Cardiac muscle cell (in vitro differentiated cells and primary cell): ENCODE measurements around the gene INO80. TPM values are rescaled to one million over a fixed set of nuclear protein-coding genes. Genes with fewer than 3 reads are reported as not detected.

Experiments
- DNase-seq, 2 donors: peaks; one replicate each; pipeline versions ENCODE4 v3.0.0 to v3.0.0-alpha.2; 2010 to 2017; ENCODE audit warnings: low read depth in 1 of 2, low spot score in 1 of 2
- H3K27ac ChIP-seq: fragments of 200-600 bp; sonication (generic); 2 replicates; pipeline ENCODE4 v1.5.1; 2016
- H3K27me3 ChIP-seq: fragments of 200-600 bp; sonication (generic); 2 replicates; pipeline ENCODE4 v1.6.0; 2016; ENCODE audit warnings: control low read depth
- H3K36me3 ChIP-seq: fragments of 200-600 bp; sonication (generic); 2 replicates; pipeline ENCODE4 v1.5.1; 2016; ENCODE audit warnings: control low read depth
- H3K4me1 ChIP-seq: fragments of 200-600 bp; sonication (generic); 2 replicates; pipeline ENCODE4 v1.8.1; 2017; ENCODE audit warnings: low read depth, mild to moderate bottlenecking, mixed run types
- H3K4me3 ChIP-seq: fragments of 200-600 bp; sonication (generic); 2 replicates; pipeline ENCODE4 v1.5.1; 2016; ENCODE audit warnings: mild to moderate bottlenecking
- H3K9me3 ChIP-seq: fragments of 200-600 bp; sonication (generic); 2 replicates; pipeline ENCODE4 v1.5.1; 2017; ENCODE audit warnings: low read depth, mild to moderate bottlenecking, control low read depth
- polyA plus RNA-seq: library from polyadenylated mRNA; unstranded; fragments of >200 nt; fragmentation: Nextera tagmentation; extraction: Ambion mirVana; gene quantifications from 2 replicates; pipeline ENCODE4 v1.2.1, GENCODE V29; 2016
- total RNA-seq: library from RNA; depleted of rRNA; stranded (reverse); fragments of >200 nt; gene quantifications from 2 replicates; pipeline ENCODE4 v1.2.3, GENCODE V29; 2016
- TF ChIP-seq, protein P1 (sequence below): IDR thresholded peaks from 2 replicates; pipeline ENCODE4 v1.5.1; 2012; ENCODE audit warnings: low read depth, mild to moderate bottlenecking, low read length

The INO80 gene, protein sequence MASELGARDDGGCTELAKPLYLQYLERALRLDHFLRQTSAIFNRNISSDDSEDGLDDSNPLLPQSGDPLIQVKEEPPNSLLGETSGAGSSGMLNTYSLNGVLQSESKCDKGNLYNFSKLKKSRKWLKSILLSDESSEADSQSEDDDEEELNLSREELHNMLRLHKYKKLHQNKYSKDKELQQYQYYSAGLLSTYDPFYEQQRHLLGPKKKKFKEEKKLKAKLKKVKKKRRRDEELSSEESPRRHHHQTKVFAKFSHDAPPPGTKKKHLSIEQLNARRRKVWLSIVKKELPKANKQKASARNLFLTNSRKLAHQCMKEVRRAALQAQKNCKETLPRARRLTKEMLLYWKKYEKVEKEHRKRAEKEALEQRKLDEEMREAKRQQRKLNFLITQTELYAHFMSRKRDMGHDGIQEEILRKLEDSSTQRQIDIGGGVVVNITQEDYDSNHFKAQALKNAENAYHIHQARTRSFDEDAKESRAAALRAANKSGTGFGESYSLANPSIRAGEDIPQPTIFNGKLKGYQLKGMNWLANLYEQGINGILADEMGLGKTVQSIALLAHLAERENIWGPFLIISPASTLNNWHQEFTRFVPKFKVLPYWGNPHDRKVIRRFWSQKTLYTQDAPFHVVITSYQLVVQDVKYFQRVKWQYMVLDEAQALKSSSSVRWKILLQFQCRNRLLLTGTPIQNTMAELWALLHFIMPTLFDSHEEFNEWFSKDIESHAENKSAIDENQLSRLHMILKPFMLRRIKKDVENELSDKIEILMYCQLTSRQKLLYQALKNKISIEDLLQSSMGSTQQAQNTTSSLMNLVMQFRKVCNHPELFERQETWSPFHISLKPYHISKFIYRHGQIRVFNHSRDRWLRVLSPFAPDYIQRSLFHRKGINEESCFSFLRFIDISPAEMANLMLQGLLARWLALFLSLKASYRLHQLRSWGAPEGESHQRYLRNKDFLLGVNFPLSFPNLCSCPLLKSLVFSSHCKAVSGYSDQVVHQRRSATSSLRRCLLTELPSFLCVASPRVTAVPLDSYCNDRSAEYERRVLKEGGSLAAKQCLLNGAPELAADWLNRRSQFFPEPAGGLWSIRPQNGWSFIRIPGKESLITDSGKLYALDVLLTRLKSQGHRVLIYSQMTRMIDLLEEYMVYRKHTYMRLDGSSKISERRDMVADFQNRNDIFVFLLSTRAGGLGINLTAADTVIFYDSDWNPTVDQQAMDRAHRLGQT (N-terminal part only)
- total RNA-seq: 14.0 and 18.5 TPM in 2 replicates
- 6.0 and 6.5 TPM in 2 replicates for polyA plus RNA-seq

DNA sequence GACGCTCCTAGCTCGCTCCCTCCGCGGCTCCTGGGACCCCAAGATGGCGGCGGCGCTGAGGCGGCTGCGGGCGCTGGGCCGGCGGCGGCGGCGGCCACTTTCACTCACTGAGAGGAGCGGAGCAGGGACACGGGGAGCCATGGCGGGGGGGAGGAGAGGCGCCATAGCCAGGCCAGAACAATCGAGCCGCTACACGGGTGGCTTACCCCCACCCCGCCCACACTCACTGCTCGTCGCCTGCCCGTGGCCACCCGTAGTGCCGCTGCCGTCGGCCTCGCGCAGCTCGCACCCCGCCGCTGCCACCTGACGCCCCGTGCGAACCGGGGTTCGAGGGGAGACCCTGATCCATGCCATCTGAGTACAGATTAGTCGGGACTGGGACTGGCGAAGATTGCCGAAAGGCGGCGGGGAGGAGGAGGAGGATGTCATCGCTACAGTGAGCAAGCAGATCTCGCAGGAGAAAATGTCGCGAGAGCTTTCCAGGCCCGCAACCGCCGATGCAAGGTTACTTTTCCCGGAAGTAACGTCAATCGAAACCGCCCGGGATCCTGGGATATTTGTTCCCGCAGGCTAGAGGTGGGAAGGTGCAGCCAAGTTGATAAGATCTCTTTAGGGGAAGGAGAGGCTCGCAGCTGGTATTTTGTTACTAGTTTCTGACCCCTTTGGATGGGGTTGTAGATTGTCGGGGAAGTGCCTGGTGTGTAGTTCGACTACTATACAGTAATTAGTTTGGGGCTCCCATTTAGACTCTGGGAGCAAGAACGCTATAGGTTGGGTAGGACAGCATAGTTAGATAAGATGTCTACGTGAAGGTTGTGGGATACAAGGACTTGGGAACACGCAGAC is at the start of gene INO80:
INO80 (minus strand) TSS at position 165 of the 846 bp plus-strand sequence. CDS start 19,970 bp downstream, outside the sequence.
- Histone ChIP-seq H3K27ac (peak within 1 kb of the TSS; percentile 100), H3K4me3 (peak within 1 kb of the TSS; percentile 81), H3K27me3 (no peaks in the 10 kb centered on the region), H3K36me3 (no peaks in the 10 kb centered on the region), H3K9me3 (no peaks in the 10 kb centered on the region), H3K4me1 (peaks cover 6% of the 10 kb centered on the region)
- TF ChIP-seq, protein P1, sequence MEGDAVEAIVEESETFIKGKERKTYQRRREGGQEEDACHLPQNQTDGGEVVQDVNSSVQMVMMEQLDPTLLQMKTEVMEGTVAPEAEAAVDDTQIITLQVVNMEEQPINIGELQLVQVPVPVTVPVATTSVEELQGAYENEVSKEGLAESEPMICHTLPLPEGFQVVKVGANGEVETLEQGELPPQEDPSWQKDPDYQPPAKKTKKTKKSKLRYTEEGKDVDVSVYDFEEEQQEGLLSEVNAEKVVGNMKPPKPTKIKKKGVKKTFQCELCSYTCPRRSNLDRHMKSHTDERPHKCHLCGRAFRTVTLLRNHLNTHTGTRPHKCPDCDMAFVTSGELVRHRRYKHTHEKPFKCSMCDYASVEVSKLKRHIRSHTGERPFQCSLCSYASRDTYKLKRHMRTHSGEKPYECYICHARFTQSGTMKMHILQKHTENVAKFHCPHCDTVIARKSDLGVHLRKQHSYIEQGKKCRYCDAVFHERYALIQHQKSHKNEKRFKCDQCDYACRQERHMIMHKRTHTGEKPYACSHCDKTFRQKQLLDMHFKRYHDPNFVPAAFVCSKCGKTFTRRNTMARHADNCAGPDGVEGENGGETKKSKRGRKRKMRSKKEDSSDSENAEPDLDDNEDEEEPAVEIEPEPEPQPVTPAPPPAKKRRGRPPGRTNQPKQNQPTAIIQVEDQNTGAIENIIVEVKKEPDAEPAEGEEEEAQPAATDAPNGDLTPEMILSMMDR: no peak
- peak; percentile 99 for DNase-seq

DNA sequence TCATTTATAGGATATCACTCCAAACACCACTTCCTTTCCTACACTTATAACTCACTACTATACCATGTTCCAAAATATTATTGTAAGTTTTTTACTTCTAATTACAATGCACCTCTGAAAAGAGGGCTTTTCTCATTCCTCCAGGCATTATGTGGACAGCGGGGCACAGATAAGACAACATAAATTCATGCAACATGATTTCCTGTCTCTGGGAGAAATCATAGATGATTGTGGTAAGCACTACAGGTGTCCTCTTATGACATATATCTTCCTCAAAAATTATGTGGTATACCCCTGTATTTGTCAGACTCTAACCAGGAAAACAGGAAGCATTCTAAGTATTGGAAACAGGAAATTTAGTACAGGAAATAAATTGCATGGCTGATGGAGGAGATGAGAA is 45.7 kb upstream of the INO80 start:
- H3K27me3 ChIP-seq: no peaks in the 10 kb centered on the region
- no peaks in the 10 kb centered on the region for H3K9me3 ChIP-seq
- H3K36me3 ChIP-seq: no peaks in the 10 kb centered on the region
- peak in 1 of 2 donors; percentile 6 for DNase-seq
- H3K4me1 ChIP-seq: no peaks in the 10 kb centered on the region
- TF ChIP-seq, protein P1: no peak
- H3K4me3 ChIP-seq: no peak overlapping the region
- H3K27ac ChIP-seq: no peak overlapping the region

DNA sequence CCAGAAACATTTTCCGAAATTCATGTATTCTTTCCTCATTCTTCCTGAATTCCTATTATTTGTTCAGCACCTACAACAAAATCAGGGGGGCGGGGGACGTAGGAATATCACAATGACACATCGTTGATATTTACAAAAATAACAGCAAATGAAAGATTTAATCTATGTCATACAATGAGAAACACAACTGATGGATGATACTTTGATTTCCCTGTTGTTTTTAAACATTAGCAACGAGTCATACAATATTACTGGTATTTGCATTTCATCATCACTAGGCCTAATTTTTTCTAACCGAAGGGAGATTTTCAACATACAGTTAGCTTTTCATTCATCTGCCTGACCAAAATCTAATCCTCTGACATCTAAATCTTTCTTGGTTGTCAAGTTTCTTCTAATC is 45.3 kb upstream of the INO80 start:
- Histone ChIP-seq H3K27ac (no peak overlapping the region), H3K36me3 (no peaks in the 10 kb centered on the region), H3K27me3 (no peaks in the 10 kb centered on the region), H3K4me3 (no peak overlapping the region), H3K9me3 (no peaks in the 10 kb centered on the region), H3K4me1 (no peaks in the 10 kb centered on the region)
- peak in 1 of 2 donors; percentile 17 for DNase-seq
- TF ChIP-seq, protein P1: no peak

DNA sequence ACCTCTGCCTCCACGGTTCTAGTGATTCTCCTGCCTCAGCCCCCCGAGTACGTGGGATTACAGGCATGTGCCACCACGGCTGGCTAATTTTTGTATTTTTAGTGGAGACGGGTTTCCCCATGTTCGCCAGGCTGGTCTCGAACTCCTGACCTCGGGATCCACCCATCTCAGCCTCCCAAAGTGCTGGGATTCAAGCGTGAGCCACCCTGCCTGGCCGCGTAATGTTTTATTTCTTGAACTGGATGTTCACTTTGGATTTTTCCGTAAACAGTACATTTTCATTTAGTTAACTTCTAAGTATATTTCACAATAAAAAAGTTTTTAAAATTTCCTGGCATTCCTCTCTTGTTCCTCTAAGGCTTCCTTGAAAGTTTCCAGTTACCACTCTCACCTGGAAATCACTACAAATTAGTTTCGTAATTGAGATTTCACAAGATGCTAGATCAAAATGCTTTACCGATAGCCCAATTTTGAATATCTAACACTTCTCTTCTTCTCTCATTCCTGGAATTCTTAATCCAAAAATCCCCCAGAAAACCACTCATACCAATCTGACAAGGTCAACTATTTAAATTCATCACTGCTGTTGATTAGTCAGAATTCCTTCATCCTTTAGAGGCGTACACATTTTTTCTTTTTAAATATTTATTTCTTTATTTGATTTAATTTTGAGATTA is 44.7 kb upstream of the INO80 start:
- Histone ChIP-seq H3K27ac (no peak overlapping the region), H3K4me1 (no peaks in the 10 kb centered on the region), H3K36me3 (no peaks in the 10 kb centered on the region), H3K27me3 (no peaks in the 10 kb centered on the region), H3K4me3 (no peak overlapping the region), H3K9me3 (no peaks in the 10 kb centered on the region)
- peak in 1 of 2 donors; percentile 21 for DNase-seq
- TF ChIP-seq, protein P1: no peak
